ENCODE results near the gene THAP8.
A peak's percentile ranks its signal among the peaks of the same experiment; 100 is the strongest.
"Not testable (repeated sequence)": the region's sequence is repeated elsewhere in the genome, so short reads cannot be mapped to it uniquely, and the experiment has no call there.

The THAP8 gene

DNA sequence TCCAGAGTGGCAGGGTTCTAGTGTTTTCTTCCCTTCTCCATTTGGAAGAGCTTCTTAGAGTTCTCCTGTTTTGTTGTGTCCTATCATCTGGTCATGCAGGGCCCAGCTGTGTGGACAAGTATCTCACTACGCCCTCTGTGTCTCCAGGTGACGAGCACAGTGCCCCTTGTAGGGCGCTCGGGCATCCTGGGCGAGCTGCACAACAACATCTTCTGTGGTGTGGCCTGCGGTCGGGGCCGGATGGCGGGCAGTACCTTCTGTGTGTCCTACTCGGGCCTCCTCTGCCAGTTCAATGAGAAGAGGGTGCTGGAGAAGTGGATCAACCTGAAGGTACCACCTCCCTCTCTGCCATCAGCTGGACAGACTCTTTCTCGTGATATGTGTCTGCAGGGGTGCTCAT is 13.6 kb upstream of the THAP8 start:
- DNase-seq = no peak

GRCh38 chr19:36064826-36065225 is 10.7 kb upstream of the THAP8 start:
- no peak for DNase-seq

- DNase-seq = no peak
These were observed 7.3 kb upstream of the THAP8 start for GRCh38 chr19:36061367-36061766.

- DNase-seq = no peak
These were observed 6.3 kb upstream of the THAP8 start for GRCh38 chr19:36060430-36060829.

DNA sequence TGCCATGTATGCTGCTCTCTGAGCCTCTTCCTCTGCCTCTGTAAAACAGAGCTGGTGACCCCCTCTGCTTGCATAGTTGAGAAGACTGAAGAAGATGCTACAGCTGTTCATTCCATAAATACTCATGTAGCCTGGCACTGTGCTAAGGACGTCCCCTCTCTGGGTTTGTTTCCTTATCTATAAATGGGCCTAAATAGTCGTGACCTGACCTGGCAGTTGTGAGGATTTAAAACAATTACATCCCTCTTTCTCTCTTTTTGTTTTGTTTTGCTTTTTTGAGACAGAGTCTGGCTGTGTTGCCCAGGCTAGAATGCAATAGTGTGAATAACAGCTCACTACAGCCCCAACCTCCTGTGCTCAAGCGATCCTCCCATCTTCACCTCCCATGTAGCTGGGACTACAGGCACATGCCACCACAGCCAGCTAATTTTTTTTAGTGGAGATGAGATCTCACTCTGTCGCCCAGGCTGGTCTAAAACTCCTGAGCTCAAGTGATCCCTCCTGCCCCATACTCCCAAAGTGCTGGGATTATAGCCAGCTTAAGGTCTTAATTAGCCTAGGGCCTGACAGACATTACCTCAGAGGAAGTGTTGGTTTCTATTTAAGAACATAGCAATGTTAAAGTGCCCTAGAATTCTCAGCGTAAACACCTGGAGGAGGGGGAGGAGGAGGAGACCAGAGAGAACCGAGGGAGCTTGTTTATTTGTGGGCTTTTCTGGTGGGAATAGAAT is 5.3 kb upstream of the THAP8 start:
- DNase-seq = no peak

- no peak for DNase-seq
These were observed 4.5 kb upstream of the THAP8 start for GRCh38 chr19:36058481-36059179.

GRCh38 chr19:36054733-36055686 is 925 bp upstream of the THAP8 start, which contains the start of gene WDR62:
TSS of gene WDR62 (plus strand) at chr19:36054897. CDS start at chr19:36054972, 75 bp downstream.
- peak; percentile 89 for DNase-seq

- DNase-seq = no peak
These were observed 2.4 kb downstream of the THAP8 start for GRCh38 chr19:36051637-36052036.

DNA sequence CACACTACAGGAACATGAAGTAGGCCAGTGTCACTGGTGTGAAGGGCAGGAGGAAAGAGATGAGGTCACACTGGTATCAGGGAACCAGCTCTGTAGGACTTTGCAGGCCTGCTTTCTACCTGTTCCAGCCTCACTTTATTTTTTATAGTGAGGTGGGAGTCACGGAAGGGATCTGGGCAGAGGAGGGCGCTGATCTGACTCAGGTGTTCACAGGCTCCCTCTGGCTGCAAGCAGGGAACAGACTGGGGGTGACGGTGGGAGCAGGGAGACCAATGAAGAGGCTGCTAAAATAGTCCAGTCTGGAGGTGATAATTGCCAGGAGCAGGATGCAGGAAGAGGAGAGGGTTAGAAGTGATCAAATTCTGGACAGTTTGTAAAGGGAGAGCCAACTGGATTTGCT is 2.8 kb downstream of the THAP8 start:
- DNase-seq = no peak

DNA sequence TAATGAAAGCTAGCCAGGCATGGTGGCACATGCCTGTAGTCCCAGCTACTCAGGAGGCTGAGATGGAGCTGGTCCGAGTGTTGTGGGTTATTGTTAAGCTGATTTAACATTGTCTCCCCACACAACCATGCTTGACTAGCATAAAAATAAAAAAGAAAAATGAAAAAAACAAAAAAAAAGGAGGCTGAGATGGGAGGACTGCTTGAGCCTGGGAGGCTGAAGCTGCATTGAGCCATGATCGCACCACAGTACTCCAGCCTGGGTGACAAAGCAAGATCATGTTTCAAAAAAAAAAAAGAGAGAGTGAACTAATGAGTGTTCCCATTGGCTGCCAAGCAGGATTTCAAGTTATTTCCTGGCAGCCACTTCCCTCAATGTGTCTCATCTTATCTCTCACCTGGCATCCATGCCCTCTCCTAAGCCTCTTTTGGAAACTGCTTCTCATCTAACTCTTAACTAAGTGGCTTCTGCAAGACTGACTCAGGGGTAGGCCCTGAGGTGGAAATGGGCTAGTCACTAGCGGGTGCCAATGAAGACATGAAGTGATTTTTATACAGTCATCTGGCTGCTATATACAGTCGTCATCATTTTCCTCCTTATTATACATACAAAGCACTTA is 4.9 kb downstream of the THAP8 start:
- DNase-seq = peak; percentile 6

DNA sequence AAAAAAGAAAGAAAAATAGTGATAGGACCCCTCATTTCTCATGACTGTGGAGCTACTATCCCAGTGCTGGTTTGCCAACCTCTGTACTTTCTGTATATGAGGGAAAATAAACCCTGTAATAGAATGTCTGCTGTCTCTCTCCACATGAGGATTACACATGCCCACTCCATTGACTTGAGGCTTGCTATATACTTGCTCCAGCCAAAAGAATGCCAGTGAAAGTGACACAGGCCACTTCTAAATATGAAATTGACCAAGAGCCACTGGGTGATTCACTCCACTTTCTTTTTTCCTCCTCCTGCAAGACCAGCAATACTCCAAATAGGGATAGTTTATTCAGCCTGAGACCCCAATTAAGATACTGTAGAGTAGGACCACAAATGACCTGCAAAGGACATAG is 6.2 kb downstream of the THAP8 start:
- DNase-seq = no peak

- no peak for DNase-seq
These were observed 7.5 kb downstream of the THAP8 start for GRCh38 chr19:36046443-36047050.

DNA sequence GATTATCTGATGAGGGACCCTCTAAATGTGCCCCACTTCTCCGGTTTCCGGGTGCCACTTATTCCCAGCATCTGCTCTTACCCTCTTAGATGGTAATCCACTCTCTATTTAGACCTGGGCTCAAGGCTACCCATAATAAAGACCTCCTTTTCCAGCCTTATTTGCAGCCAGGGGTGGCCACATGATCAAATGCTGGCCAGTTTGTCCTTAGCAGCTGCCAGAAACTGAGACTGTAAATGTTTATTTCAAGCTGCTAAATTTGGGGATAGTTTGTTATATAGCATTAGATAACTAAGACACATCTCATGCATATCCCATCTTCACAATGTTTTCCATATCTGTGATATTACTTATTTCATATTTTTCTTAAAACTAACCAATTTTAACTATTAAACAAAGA is 10.1 kb downstream of the THAP8 start:
- DNase-seq = no peak

- no peak for DNase-seq
These were observed 12.3 kb downstream of the THAP8 start for GRCh38 chr19:36041831-36042230.

DNA sequence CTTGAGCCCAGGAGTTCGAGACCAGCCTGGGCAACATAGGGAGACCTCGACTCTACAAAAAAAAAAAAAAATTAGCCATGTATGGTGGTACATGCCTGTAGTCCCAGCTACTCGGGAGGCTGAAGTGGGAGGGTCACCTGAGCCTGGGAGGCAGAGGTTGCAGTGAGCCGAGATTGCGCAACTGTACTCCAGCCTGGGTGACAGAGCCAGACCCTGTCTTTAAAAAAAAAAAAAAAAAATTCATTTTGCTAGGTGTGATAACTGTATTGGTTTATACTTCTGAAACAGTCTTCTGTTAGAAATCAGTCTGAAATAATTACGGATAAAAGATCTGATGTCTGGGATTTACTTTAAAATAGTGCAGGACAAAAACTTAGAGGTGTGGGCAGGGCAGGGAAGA is 13.0 kb downstream of the THAP8 start:
- DNase-seq = not testable (repeated sequence)

DNA sequence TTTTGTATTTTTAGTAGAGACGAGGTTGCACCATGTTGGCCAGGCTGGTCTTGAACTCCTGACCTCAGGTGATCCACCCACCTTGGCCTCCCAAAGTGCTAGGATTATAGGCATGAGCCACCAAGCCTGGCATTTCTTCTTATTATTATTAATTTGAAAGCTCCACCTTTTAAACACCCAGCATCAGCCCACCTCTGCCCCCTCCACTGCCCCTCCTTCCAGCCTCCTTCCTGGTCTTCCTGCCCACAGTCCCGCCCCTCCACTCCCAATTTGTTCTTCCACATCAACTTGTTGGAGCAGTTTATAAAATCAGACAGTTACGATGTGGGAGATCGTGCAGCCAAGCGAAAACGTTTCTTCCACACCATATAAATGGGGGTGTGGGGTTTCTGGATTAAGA is 13.6 kb downstream of the THAP8 start:
- no peak for DNase-seq

DNA sequence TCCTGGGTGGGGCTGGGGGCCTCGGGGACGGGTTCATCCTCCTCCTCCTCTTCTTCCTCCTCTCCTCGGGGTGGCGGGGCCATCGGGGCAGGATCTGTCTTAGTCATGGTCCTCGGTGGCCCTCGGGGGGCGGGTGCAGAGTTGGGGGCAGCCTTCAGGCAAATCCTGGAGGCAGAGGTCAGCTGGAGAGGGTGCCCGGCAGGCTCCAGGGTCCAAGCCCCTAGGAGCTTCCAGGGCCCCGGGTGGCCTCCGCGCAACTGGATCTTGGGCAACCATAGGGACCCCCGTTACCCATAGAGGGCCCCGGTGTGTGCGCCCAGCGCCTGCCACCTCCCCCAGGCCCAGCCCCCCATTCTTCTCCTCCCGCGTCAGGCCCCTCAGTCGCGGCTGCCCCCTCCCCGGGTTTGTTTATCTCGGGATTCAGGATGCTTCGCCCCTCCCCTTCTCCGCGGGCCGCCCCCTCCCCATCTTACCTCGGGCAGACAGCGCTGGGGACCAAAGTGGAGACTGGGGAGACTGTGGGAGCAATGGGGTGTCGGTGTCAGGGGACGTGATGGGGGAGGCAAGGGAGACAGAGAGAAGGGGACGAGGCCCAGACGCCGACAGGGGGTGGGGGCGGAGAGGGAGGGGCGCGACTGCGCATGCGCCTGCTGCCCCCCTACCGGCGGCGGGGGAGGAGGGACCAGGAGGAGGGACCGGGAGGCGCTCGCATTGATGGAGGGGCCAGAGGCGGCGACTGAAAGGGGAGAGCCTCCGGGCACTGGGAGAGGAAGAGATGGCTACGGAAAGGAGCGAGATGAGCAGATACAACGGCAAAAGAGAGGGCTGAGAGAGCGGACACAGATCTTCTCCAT is 21.6 kb downstream of the THAP8 start, which contains the start of gene CLIP3:
Gene CLIP3 (minus strand): TSS at position 623 of the 854 bp plus-strand sequence. CDS start 516 bp downstream, at position 107.
- DNase-seq = peak; percentile 35

DNA sequence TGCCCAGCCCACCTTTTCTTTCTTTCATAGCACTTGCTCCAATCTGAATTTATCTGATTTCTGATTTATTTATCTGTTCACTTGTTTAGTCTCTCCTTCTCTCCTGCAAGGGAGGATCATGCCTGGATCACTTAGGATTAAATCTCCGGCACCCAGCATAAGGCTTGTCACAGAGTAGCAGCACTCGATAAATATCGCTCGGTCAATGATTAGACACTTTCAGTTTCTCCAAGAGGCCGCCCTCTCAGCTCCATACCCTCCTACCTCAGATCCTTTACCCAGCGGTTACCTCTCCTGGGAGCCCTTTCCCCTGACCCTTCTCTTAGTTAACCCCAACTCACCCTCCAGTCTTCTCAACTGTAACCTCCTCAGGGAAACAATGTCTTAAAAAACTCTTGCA is 22.8 kb downstream of the THAP8 start:
- no peak for DNase-seq

DNA sequence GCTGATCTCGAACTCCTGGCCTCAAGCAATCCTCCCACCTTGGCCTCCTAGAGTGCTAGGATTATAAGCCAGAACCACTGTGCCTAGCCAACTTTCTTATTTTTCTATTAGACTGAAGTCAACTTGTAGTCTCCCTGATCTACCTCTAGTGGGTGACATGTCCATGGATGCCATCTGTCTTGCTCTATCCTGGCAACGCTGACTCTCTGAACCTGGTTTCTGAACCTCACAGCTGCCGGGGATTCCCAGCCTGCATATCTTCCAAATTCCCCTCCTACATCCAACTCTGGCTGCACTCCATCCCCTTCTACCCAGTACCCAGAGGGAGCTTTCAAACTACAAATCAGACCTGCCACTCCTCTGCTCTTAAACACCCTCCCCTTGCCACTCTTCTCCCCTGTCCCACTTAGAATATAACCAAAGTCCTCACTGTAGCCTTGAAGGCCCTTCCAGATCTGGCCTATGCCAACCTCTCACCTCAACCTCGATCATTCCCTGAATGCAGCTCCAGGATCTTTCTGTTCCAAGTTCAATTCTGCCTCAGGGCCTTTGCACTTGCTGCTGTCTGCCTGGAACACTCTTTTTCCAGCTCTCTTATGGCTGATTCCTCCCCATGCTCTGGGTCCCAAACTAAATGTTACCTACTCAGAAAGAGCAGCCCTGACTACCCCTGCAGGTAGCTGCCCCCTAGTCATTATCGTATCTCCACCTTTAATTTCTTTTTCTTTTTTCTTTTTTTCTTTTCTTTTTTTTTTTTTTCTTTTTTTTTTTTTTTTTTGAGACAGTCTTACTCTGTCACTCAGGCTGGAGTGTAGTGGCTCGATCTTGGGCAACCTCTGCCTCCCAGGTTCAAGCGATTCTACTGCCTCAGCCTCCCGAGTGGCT is 23.6 kb downstream of the THAP8 start:
- DNase-seq = no peak

All from DMS79 (cell line).